SU-DHL-6 (cell line): ENCODE measurements around the gene ABR.
A peak's percentile ranks its signal among the peaks of the same experiment; 100 is the strongest.

Experiments
- H2AFZ ChIP-seq: fragments of 200-600 bp; sonication (generic); 2 replicates; pipeline ENCODE4 v1.6.1; 2014; ENCODE audit warnings: low read depth, mild to moderate bottlenecking, moderate library complexity, mixed read lengths, antibody characterized with exemption, low read length; ENCODE audit not compliant: severe bottlenecking
- H3F3A ChIP-seq: fragments of 200-600 bp; shearing (Covaris generic); 2 replicates; pipeline ENCODE4 v1.6.0; 2016; ENCODE audit warnings: antibody characterized with exemption, mild to moderate bottlenecking; ENCODE audit not compliant: insufficient read depth
- H3K27ac ChIP-seq: fragments of 200-600 bp; sonication (generic); 2 replicates; pipeline ENCODE4 v1.5.1; 2016; ENCODE audit warnings: low read depth, mild to moderate bottlenecking, low read length, moderate library complexity, mixed read lengths
- H3K27me3 ChIP-seq: fragments of 200-600 bp; sonication (generic), shearing (Covaris generic); 2 replicates; pipeline ENCODE4 v1.6.0; 2014; ENCODE audit warnings: mild to moderate bottlenecking, low read length
- H3K36me3 ChIP-seq: fragments of 200-600 bp; sonication (generic); 2 replicates; pipeline ENCODE4 v1.6.1; 2014; ENCODE audit warnings: mild to moderate bottlenecking, low read length, mixed read lengths
- H3K4me2 ChIP-seq: fragments of 300-600, 200-600 bp; shearing (Covaris generic), sonication (generic); 2 replicates; pipeline ENCODE4 v1.6.0; 2014; ENCODE audit warnings: low read length, low read depth, mild to moderate bottlenecking; ENCODE audit not compliant: poor library complexity, severe bottlenecking
- H3K4me3 ChIP-seq: fragments of 200-600 bp; sonication (generic); 2 replicates; pipeline ENCODE4 v1.5.1; 2014; ENCODE audit warnings: antibody characterized with exemption, low read length, mild to moderate bottlenecking, mixed read lengths; ENCODE audit not compliant: insufficient read depth, poor library complexity, severe bottlenecking
- H3K79me2 ChIP-seq: fragments of 200-600 bp; sonication (generic); 2 replicates; pipeline ENCODE4 v1.6.1; 2014; ENCODE audit warnings: mild to moderate bottlenecking, low read length, moderate library complexity; ENCODE audit not compliant: insufficient read depth
- H3K9ac ChIP-seq: fragments of 200-600 bp; sonication (generic); 2 replicates; pipeline ENCODE4 v1.7.0; 2014; ENCODE audit warnings: mild to moderate bottlenecking, low read length
- H3K9me2 ChIP-seq: fragments of 200-600 bp; sonication (generic); replicated peaks from 2 replicates; pipeline ENCODE4 v1.6.1; 2014; ENCODE audit warnings: low read length; ENCODE audit not compliant: insufficient read depth
- H3K9me3 ChIP-seq: fragments of 200-600 bp; sonication (generic); 2 replicates; pipeline ENCODE4 v1.6.1; 2014; ENCODE audit warnings: low read length, mixed read lengths; ENCODE audit not compliant: insufficient read depth
- H4K20me1 ChIP-seq: fragments of 200-600 bp; sonication (generic); 2 replicates; pipeline ENCODE4 v1.6.1; 2014; ENCODE audit warnings: low read depth, mild to moderate bottlenecking, antibody characterized with exemption, low read length, moderate library complexity, mixed read lengths
- EZH2phosphoT487 ChIP-seq: fragments of 200-600 bp; sonication (generic), shearing (Covaris generic); conservative IDR thresholded peaks from 2 replicates; pipeline ENCODE4 v1.6.1; 2018; ENCODE audit warnings: mild to moderate bottlenecking, antibody characterized with exemption, low read length, moderate library complexity, mixed read lengths
- TF ChIP-seq, protein P1 (sequence below): fragments of 200-600 bp; sonication (generic); IDR thresholded peaks from one replicate; pipeline ENCODE4 v1.5.1; 2017; ENCODE audit warnings: antibody characterized with exemption, mild to moderate bottlenecking, low read length, moderate library complexity; ENCODE audit not compliant: insufficient read depth, poor library complexity, severe bottlenecking

Gene ABR

GRCh38 chr17:1227917-1228780 lies 48.4 kb upstream of the ABR start:
- Histone ChIP-seq H3K27me3 (no peaks in the 10 kb centered on the region), H3K9ac (peak overlapping the region; percentile 77), H3K4me3 (peak overlapping the region; percentile 58), H2AFZ (no peak overlapping the region), H3K9me3 (no peaks in the 10 kb centered on the region), H3K4me2 (peak overlapping the region; percentile 70), H4K20me1 (peaks cover 20% of the 10 kb centered on the region), H3F3A (0 out of 2 replicates have a peak, but pooled peaks cover 4% of the 10 kb centered on the region), H3K9me2 (no peaks in the 10 kb centered on the region), H3K27ac (peak overlapping the region; percentile 89), H3K36me3 (peaks cover 7% of the 10 kb centered on the region; the same call in 1 of the 2 replicates), H3K79me2 (peaks cover 46% of the 10 kb centered on the region)
- TF ChIP-seq EZH2phosphoT487, result no peak
- TF ChIP-seq, protein P1, sequence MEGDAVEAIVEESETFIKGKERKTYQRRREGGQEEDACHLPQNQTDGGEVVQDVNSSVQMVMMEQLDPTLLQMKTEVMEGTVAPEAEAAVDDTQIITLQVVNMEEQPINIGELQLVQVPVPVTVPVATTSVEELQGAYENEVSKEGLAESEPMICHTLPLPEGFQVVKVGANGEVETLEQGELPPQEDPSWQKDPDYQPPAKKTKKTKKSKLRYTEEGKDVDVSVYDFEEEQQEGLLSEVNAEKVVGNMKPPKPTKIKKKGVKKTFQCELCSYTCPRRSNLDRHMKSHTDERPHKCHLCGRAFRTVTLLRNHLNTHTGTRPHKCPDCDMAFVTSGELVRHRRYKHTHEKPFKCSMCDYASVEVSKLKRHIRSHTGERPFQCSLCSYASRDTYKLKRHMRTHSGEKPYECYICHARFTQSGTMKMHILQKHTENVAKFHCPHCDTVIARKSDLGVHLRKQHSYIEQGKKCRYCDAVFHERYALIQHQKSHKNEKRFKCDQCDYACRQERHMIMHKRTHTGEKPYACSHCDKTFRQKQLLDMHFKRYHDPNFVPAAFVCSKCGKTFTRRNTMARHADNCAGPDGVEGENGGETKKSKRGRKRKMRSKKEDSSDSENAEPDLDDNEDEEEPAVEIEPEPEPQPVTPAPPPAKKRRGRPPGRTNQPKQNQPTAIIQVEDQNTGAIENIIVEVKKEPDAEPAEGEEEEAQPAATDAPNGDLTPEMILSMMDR, result no peak

DNA sequence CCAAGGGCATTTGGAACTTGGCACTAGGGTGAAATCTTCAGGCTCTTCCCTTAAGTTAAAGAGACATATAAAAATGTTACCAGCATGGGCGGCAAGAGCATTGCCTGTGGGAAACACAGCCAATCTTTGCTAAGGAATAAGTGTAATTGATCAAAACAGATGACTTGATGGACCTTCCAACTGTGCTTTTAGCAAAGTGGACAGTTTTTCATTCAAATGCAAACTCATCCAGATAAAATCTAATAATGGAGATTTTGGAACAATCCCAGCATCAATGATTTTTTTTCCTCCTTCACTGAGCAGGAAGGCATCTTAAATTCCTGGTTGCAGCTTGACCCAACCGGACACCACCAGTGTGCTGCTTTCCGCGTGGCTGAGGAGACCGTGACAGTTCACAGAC lies 47.6 kb upstream of the ABR start:
- H3K4me3 ChIP-seq, result peak overlapping the region; percentile 58
- no peak overlapping the region for H2AFZ ChIP-seq
- H3K36me3 ChIP-seq, result peaks cover 7% of the 10 kb centered on the region; the same call in 1 of the 2 replicates
- no peaks in the 10 kb centered on the region for H3K9me2 ChIP-seq
- peaks cover 20% of the 10 kb centered on the region for H4K20me1 ChIP-seq
- peaks cover 53% of the 10 kb centered on the region for H3K79me2 ChIP-seq
- peak overlapping the region; percentile 70 for H3K4me2 ChIP-seq
- H3K9ac ChIP-seq, result peak overlapping the region; percentile 77
- no peaks in the 10 kb centered on the region for H3K9me3 ChIP-seq
- H3K27me3 ChIP-seq, result no peaks in the 10 kb centered on the region
- TF ChIP-seq, protein P1, result no peak
- no peak for TF ChIP-seq EZH2phosphoT487
- no peak overlapping the region for H3K27ac ChIP-seq
- 0 out of 2 replicates have a peak, but pooled peaks cover 4% of the 10 kb centered on the region for H3F3A ChIP-seq

- H3F3A ChIP-seq, result peaks cover 7% of the 10 kb centered on the region; the same call in 1 of the 2 replicates
- H3K36me3 ChIP-seq, result peaks cover 7% of the 10 kb centered on the region; the same call in 1 of the 2 replicates
- H3K9me3 ChIP-seq, result no peaks in the 10 kb centered on the region
- H3K27me3 ChIP-seq, result no peaks in the 10 kb centered on the region
- H3K79me2 ChIP-seq, result peaks cover 62% of the 10 kb centered on the region
- H3K9ac ChIP-seq, result no peak overlapping the region
- peak overlapping the region; percentile 70 for H3K4me2 ChIP-seq
- H4K20me1 ChIP-seq, result peaks cover 20% of the 10 kb centered on the region
- no peak overlapping the region for H3K27ac ChIP-seq
- TF ChIP-seq, protein P1, result no peak
- TF ChIP-seq EZH2phosphoT487, result no peak
- no peak overlapping the region for H3K4me3 ChIP-seq
- no peak overlapping the region for H2AFZ ChIP-seq
- no peaks in the 10 kb centered on the region for H3K9me2 ChIP-seq
Measured at GRCh38 chr17:1226308-1226707, 46.5 kb upstream of the ABR start.
